IMR-90 (cell line): Measurements from ENCODE around the gene MOB2. TPM values are rescaled to one million over a fixed set of nuclear protein-coding genes. Genes with fewer than 3 reads are reported as not detected.

ENCODE experiments used
- ATAC-seq: fragments of 200-7000 bp; cut with Tn5 transposase; 2 replicates; pipeline ENCODE4 v1.9.1; 2020; ENCODE audit warnings: low read depth, mild to moderate bottlenecking, moderate library complexity
- BruUV-seq: library from RNA; stranded (reverse); fragments of 400-500 nt; replicated peaks from 2 replicates; lab custom pipeline; 2021; lab: Mats Ljungman, UMichigan
- CTCF ChIA-PET: fragments of 300-600 bp; formaldehyde crosslinking; extraction: SDS; loops from one replicate; lab custom pipeline; 2021; ENCODE audit warnings: antibody characterized with exemption; lab: Yijun Ruan, JAX
- POLR2A ChIA-PET: fragments of 300-600 bp; sonication (Branson Sonifier 250); formaldehyde crosslinking; loops from one replicate; lab custom pipeline; 2022; ENCODE audit warnings: antibody characterized with exemption; ENCODE audit not compliant: unreplicated experiment; lab: Charles Lee
- DNase-seq: peaks from one replicate; pipeline ENCODE4 v3.0.0; 2013
- H2AFZ ChIP-seq: replicated peaks from 2 replicates; pipeline ENCODE3; 2013; ENCODE audit warnings: low read length, mild to moderate bottlenecking; ENCODE audit not compliant: poor library complexity
- H2AK5ac ChIP-seq: 2 replicates; pipeline ENCODE4 v1.6.1; 2013; ENCODE audit warnings: low read depth, low read length, inconsistent platforms
- H2AK9ac ChIP-seq: replicated peaks from 2 replicates; pipeline ENCODE3; 2013; ENCODE audit warnings: mild to moderate bottlenecking, low read depth, low read length, moderate library complexity; ENCODE audit not compliant: poor library complexity
- H2BK120ac ChIP-seq: 2 replicates; pipeline ENCODE4 v1.6.1; 2013; ENCODE audit warnings: low read depth, low read length, inconsistent platforms
- H2BK15ac ChIP-seq: 3 replicates; pipeline ENCODE4 v1.6.1; 2013; ENCODE audit warnings: low read depth, low read length, inconsistent platforms
- H2BK20ac ChIP-seq: 2 replicates; pipeline ENCODE4 v1.6.1; 2013; ENCODE audit warnings: low read depth, mild to moderate bottlenecking, inconsistent platforms, low read length, moderate library complexity
- H2BK5ac ChIP-seq: 2 replicates; pipeline ENCODE4 v1.6.1; 2013; ENCODE audit warnings: mild to moderate bottlenecking, low read depth, low read length, inconsistent platforms; ENCODE audit not compliant: poor library complexity, severe bottlenecking
- H3K14ac ChIP-seq: replicated peaks from 2 replicates; pipeline ENCODE4 v1.6.1; 2013; ENCODE audit warnings: low read depth, low read length, inconsistent platforms
- H3K18ac ChIP-seq: 2 replicates; pipeline ENCODE4 v1.6.1; 2013; ENCODE audit warnings: low read depth, low read length, control low read depth
- H3K23ac ChIP-seq: 2 replicates; pipeline ENCODE4 v1.6.1; 2013; ENCODE audit warnings: low read depth, low read length, inconsistent platforms
- H3K27ac ChIP-seq: 2 replicates; pipeline ENCODE4 v1.5.1; 2013; ENCODE audit warnings: mild to moderate bottlenecking, control low read depth, low read length; ENCODE audit not compliant: insufficient read depth
- H3K27me3 ChIP-seq: 2 replicates; pipeline ENCODE4 v1.6.1; 2013; ENCODE audit warnings: low read length; ENCODE audit not compliant: control insufficient read depth, insufficient read depth
- H3K36me3 ChIP-seq: 2 replicates; pipeline ENCODE4 v1.6.1; 2013; ENCODE audit warnings: low read length, mixed read lengths; ENCODE audit not compliant: control insufficient read depth, insufficient read depth
- H3K4ac ChIP-seq: 2 replicates; pipeline ENCODE4 v1.6.1; 2013; ENCODE audit warnings: low read depth, low read length, inconsistent platforms
- H3K4me1 ChIP-seq: 2 replicates; pipeline ENCODE4 v1.6.1; 2013; ENCODE audit warnings: low read length, mixed read lengths; ENCODE audit not compliant: control insufficient read depth, insufficient read depth
- H3K4me2 ChIP-seq: 2 replicates; pipeline ENCODE4 v1.6.1; 2013; ENCODE audit warnings: low read depth, mild to moderate bottlenecking, control low read depth, low read length, moderate library complexity
- H3K4me3 ChIP-seq: 2 replicates; pipeline ENCODE4 v1.5.1; 2013; ENCODE audit warnings: low read depth, mild to moderate bottlenecking, control low read depth, low read length, moderate library complexity; ENCODE audit not compliant: insufficient read depth
- H3K56ac ChIP-seq: 2 replicates; pipeline ENCODE4 v1.6.1; 2013; ENCODE audit warnings: low read length, inconsistent platforms; ENCODE audit not compliant: insufficient read depth; ENCODE audit errors: extremely low read depth
- H3K79me1 ChIP-seq, 2 experiments: 2 replicates each; pipeline ENCODE4 v1.6.1; 2013; ENCODE audit warnings: low read length in 2 of 2, inconsistent platforms in 1 of 2, low read depth in 1 of 2
- H3K9ac ChIP-seq: 2 replicates; pipeline ENCODE4 v1.6.1; 2013; ENCODE audit warnings: low read depth, low read length, control low read depth
- H3K9me1 ChIP-seq: 2 replicates; pipeline ENCODE4 v1.6.1; 2013; ENCODE audit warnings: low read length, inconsistent platforms; ENCODE audit not compliant: insufficient read depth
- H3K9me3 ChIP-seq: 2 replicates; pipeline ENCODE4 v1.6.1; 2013; ENCODE audit warnings: low read length; ENCODE audit not compliant: control insufficient read depth, insufficient read depth
- H4K20me1 ChIP-seq: 2 replicates; pipeline ENCODE4 v1.6.1; 2013; ENCODE audit warnings: low read length, inconsistent platforms; ENCODE audit not compliant: insufficient read depth
- H4K5ac ChIP-seq: 2 replicates; pipeline ENCODE4 v1.6.1; 2013; ENCODE audit warnings: mild to moderate bottlenecking, low read depth, low read length, control low read depth
- H4K8ac ChIP-seq, 2 experiments: 2 replicates each; pipeline ENCODE4 v1.6.1; 2013; ENCODE audit warnings: low read depth in 2 of 2, low read length in 2 of 2, control low read depth in 1 of 2, inconsistent platforms in 1 of 2
- H4K91ac ChIP-seq: 2 replicates; pipeline ENCODE4 v1.6.1; 2013; ENCODE audit warnings: low read depth, low read length, inconsistent platforms; ENCODE audit not compliant: insufficient read depth
- BHLHE40 ChIP-seq: fragments of 150-350 bp; IDR thresholded peaks from 2 replicates; pipeline ENCODE4 v1.6.1; 2016; ENCODE audit warnings: mild to moderate bottlenecking, low read depth, low read length
- CEBPB ChIP-seq: IDR thresholded peaks from 2 replicates; pipeline ENCODE4 v1.6.1; 2012; ENCODE audit warnings: low read depth, low read length, improper control_type of control experiment
- CHD1 ChIP-seq: IDR thresholded peaks from 2 replicates; pipeline ENCODE4 v1.6.1; 2012; ENCODE audit warnings: low read depth, low read length, improper control_type of control experiment
- FOS ChIP-seq: fragments of 150-350 bp; IDR thresholded peaks from 2 replicates; pipeline ENCODE4 v1.6.1; 2016; ENCODE audit warnings: low read depth, low read length
- MAFK ChIP-seq: IDR thresholded peaks from 2 replicates; pipeline ENCODE4 v1.6.1; 2012; ENCODE audit warnings: low read depth, low read length, improper control_type of control experiment
- MAZ ChIP-seq: IDR thresholded peaks from 2 replicates; pipeline ENCODE4 v1.6.1; 2012; ENCODE audit warnings: low read depth, mild to moderate bottlenecking, low read length, improper control_type of control experiment, moderate library complexity, borderline replicate concordance
- MXI1 ChIP-seq: IDR thresholded peaks from 2 replicates; pipeline ENCODE4 v1.6.1; 2012; ENCODE audit warnings: low read depth, mild to moderate bottlenecking, low read length, moderate library complexity, borderline replicate concordance
- NFE2L2 ChIP-seq: fragments of 150-350 bp; IDR thresholded peaks from 2 replicates; pipeline ENCODE4 v1.6.1; 2016; ENCODE audit warnings: low read depth, mild to moderate bottlenecking, low read length
- POLR2A ChIP-seq: IDR thresholded peaks from 2 replicates; pipeline ENCODE4 v1.6.1; 2012; ENCODE audit warnings: mild to moderate bottlenecking, low read depth, low read length
- RAD21 ChIP-seq: IDR thresholded peaks from 2 replicates; pipeline ENCODE4 v1.6.1; 2012; ENCODE audit warnings: low read length, improper control_type of control experiment
- RCOR1 ChIP-seq: IDR thresholded peaks from 2 replicates; pipeline ENCODE4 v1.6.1; 2012; ENCODE audit warnings: mild to moderate bottlenecking, low read length, improper control_type of control experiment; ENCODE audit not compliant: insufficient replicate concordance
- RFX5 ChIP-seq: IDR thresholded peaks from 2 replicates; pipeline ENCODE4 v1.8.0; 2012; ENCODE audit warnings: low read depth, mild to moderate bottlenecking, low read length, moderate library complexity
- SMC3 ChIP-seq: fragments of 150-350 bp; IDR thresholded peaks from 2 replicates; pipeline ENCODE4 v1.6.1; 2016; ENCODE audit warnings: low read depth, mild to moderate bottlenecking, antibody characterized with exemption, low read length, moderate library complexity
- WGBS, 2 experiments: methylation state at CpG; one replicate each; pipeline versions ENCODE4 v1.1.5 to v1.1.7; 2013; ENCODE audit warnings: missing lambda C conversion rate in 2 of 2; ENCODE audit not compliant: insufficient read length in 1 of 2; ENCODE audit errors: extremely low coverage in 2 of 2; 5-methylcytosine and 5-hydroxymethylcytosine counted together
- dilution Hi-C: fragments of 300-500 bp; cut with HindIII; formaldehyde crosslinking; loops from one replicate; pipeline ENCODE4 v1.14.3; 2018; ENCODE audit warnings: low sequenced_read_pairs; ENCODE audit not compliant: unreplicated experiment
- in situ Hi-C: fragments of 300-500 bp; cut with MboI; formaldehyde crosslinking; loops from 3 replicates; pipeline ENCODE4 v1.14.3; 2019; ENCODE audit warnings: low sequenced_read_pairs, inconsistent platforms, mixed read lengths
- intact Hi-C: fragments of 100-400 bp; cut with micrococcal nuclease; formaldehyde crosslinking; loops from 2 replicates; pipeline ENCODE4 v1.10.0; 2022
- polyA plus RNA-seq, 3 experiments: library from polyadenylated mRNA; depleted of rRNA; stranded (reverse); fragments of >200 nt; gene quantifications; 2 replicates each; pipeline ENCODE4 v1.2.3, GENCODE V29; 2012; ENCODE audit warnings: low replicate concordance in 1 of 3
- total RNA-seq: library from RNA; depleted of rRNA; stranded (reverse); fragments of >200 nt; gene quantifications from 2 replicates; pipeline ENCODE4 v1.2.3, GENCODE V29; 2012
- TF ChIP-seq, protein P1 (sequence below): conservative IDR thresholded peaks from 2 replicates; pipeline ENCODE4 v1.5.1; 2012; ENCODE audit warnings: mild to moderate bottlenecking, low read depth, low read length, improper control_type of control experiment
- TF ChIP-seq, protein P2 (sequence below): fragments of 150-350 bp; IDR thresholded peaks from 2 replicates; pipeline ENCODE4 v1.6.1; 2017; ENCODE audit warnings: mild to moderate bottlenecking, antibody characterized with exemption, low read length, low read depth
- TF ChIP-seq, protein P3 (sequence below): fragments of 150-350 bp; IDR thresholded peaks from 2 replicates; pipeline ENCODE4 v1.6.1; 2016; ENCODE audit warnings: low read depth, mild to moderate bottlenecking, low read length, moderate library complexity, borderline replicate concordance

Gene MOB2
- total and polyA plus RNA-seq, 2 of the 4 experiments (the other 2 are of a cell fraction) = 23.7 to 36.2 TPM

DNA sequence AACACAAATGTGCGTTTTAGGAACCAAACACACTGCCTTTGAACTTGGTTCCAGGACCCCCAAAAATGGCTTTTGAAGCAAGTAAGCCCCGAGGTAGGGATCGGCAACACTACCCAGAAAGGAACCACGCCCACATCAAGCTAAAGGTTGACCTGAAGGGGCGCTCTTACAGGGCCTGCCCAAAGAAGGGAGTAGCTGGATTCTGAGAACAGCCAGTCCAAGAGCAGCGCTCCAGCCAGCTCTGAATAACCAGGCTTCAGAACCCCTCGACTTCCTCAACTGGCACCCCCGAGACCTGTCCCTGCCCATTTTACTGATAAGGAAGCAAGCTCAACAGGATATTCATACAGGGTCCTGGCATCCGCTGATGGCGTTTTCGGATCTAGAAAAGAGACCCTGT lies 18.9 kb upstream of the MOB2 start:
- BruUV-seq = no TSS peak
- no peak overlapping the region for H3K4ac ChIP-seq
- no peak overlapping the region for H3K9ac ChIP-seq
- H2BK5ac ChIP-seq = no peak overlapping the region
- DNase-seq = no peak
- H4K5ac ChIP-seq = no peak overlapping the region
- no peaks in the 10 kb centered on the region for H3K36me3 ChIP-seq
- H3K23ac ChIP-seq = no peak overlapping the region
- H2BK120ac ChIP-seq = no peak overlapping the region
- ChIA-PET CTCF (no interaction called here), POLR2A (no interaction called here)
- no peaks in the 10 kb centered on the region; the same call in 1 of the 2 replicates for H3K4me1 ChIP-seq
- TF ChIP-seq, protein P1, sequence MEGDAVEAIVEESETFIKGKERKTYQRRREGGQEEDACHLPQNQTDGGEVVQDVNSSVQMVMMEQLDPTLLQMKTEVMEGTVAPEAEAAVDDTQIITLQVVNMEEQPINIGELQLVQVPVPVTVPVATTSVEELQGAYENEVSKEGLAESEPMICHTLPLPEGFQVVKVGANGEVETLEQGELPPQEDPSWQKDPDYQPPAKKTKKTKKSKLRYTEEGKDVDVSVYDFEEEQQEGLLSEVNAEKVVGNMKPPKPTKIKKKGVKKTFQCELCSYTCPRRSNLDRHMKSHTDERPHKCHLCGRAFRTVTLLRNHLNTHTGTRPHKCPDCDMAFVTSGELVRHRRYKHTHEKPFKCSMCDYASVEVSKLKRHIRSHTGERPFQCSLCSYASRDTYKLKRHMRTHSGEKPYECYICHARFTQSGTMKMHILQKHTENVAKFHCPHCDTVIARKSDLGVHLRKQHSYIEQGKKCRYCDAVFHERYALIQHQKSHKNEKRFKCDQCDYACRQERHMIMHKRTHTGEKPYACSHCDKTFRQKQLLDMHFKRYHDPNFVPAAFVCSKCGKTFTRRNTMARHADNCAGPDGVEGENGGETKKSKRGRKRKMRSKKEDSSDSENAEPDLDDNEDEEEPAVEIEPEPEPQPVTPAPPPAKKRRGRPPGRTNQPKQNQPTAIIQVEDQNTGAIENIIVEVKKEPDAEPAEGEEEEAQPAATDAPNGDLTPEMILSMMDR = no peak
- TF ChIP-seq RFX5 (no peak), MAZ (no peak), RAD21 (no peak), BHLHE40 (no peak), CEBPB (no peak), MAFK (no peak), NFE2L2 (no peak), FOS (no peak), POLR2A (no peak), MXI1 (no peak), SMC3 (no peak), RCOR1 (no peak), CHD1 (no peak)
- TF ChIP-seq, protein P2, sequence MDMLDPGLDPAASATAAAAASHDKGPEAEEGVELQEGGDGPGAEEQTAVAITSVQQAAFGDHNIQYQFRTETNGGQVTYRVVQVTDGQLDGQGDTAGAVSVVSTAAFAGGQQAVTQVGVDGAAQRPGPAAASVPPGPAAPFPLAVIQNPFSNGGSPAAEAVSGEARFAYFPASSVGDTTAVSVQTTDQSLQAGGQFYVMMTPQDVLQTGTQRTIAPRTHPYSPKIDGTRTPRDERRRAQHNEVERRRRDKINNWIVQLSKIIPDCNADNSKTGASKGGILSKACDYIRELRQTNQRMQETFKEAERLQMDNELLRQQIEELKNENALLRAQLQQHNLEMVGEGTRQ = no peak
- TF ChIP-seq, protein P3, sequence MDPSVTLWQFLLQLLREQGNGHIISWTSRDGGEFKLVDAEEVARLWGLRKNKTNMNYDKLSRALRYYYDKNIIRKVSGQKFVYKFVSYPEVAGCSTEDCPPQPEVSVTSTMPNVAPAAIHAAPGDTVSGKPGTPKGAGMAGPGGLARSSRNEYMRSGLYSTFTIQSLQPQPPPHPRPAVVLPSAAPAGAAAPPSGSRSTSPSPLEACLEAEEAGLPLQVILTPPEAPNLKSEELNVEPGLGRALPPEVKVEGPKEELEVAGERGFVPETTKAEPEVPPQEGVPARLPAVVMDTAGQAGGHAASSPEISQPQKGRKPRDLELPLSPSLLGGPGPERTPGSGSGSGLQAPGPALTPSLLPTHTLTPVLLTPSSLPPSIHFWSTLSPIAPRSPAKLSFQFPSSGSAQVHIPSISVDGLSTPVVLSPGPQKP = no peak
- H2AFZ ChIP-seq = no peak overlapping the region
- no peak overlapping the region for H3K56ac ChIP-seq
- in situ Hi-C loops = loop anchor here (25.0 kb wide), 1 partner anchor 293 kb away; the partner anchor contains the start of gene MUC5B
- no peak overlapping the region for H2AK9ac ChIP-seq
- no peak overlapping the region for H2AK5ac ChIP-seq
- 0 out of 2 replicates have a peak, but pooled peaks cover 2% of the 10 kb centered on the region for H3K9me1 ChIP-seq
- H3K4me2 ChIP-seq = no peak overlapping the region
- WGBS, 2 experiments = 83% methylated on average over 2 of the region's 11 CpGs; no CpG with 5 or more reads in 1 of the 2 experiments
- H4K91ac ChIP-seq = no peak overlapping the region
- H2BK15ac ChIP-seq = no peak overlapping the region
- no peak overlapping the region for H4K8ac ChIP-seq
- H3K79me1 ChIP-seq = peaks cover 10 to 66% of the 10 kb centered on the region in 2 experiments
- no peaks in the 10 kb centered on the region for H3K9me3 ChIP-seq
- no peak overlapping the region for H2BK20ac ChIP-seq
- no peaks in the 10 kb centered on the region for H3K27me3 ChIP-seq
- H3K4me3 ChIP-seq = no peak overlapping the region
- peaks cover 82% of the 10 kb centered on the region for H4K20me1 ChIP-seq
- no peak overlapping the region for H3K14ac ChIP-seq
- ATAC-seq = no peak
- intact Hi-C loops = no loop called here
- H3K18ac ChIP-seq = no peak overlapping the region
- dilution Hi-C loops = no loop called here
- no peak overlapping the region for H3K27ac ChIP-seq
